Loucy (cell line): ENCODE data around the gene LEUTX.

ENCODE experiments used
- EZH2phosphoT487 ChIP-seq: fragments of 200-600 bp; IDR thresholded peaks from 2 replicates; pipeline ENCODE4 v1.6.1; 2018; ENCODE audit warnings: antibody characterized with exemption, mild to moderate bottlenecking, moderate library complexity, borderline replicate concordance
- TF ChIP-seq, protein P1 (sequence below): fragments of 200-600 bp; sonication (generic); conservative IDR thresholded peaks from 2 replicates; pipeline ENCODE4 v1.5.1; 2014; ENCODE audit warnings: mild to moderate bottlenecking, antibody characterized with exemption, low read length

DNA sequence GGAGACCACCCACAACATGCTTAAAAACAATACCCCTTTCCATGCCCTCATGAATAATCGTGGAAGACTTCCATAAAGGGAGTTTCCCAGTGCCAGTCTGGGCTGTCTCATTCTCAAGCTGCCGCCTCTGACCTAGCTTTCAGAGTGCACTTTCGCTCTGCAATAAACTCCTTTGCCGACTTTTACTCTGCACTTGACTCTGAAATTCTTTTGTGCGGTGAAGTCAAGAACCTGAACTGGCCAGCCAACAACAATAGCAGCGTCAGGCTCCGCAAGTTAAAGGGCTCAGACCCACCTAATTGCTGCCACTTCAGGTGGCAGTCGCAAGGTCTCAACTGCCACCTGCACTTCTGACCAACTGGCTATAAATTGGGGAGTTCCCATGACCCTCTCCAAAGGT, 10.3 kb upstream of the LEUTX start:
- TF ChIP-seq, protein P1, sequence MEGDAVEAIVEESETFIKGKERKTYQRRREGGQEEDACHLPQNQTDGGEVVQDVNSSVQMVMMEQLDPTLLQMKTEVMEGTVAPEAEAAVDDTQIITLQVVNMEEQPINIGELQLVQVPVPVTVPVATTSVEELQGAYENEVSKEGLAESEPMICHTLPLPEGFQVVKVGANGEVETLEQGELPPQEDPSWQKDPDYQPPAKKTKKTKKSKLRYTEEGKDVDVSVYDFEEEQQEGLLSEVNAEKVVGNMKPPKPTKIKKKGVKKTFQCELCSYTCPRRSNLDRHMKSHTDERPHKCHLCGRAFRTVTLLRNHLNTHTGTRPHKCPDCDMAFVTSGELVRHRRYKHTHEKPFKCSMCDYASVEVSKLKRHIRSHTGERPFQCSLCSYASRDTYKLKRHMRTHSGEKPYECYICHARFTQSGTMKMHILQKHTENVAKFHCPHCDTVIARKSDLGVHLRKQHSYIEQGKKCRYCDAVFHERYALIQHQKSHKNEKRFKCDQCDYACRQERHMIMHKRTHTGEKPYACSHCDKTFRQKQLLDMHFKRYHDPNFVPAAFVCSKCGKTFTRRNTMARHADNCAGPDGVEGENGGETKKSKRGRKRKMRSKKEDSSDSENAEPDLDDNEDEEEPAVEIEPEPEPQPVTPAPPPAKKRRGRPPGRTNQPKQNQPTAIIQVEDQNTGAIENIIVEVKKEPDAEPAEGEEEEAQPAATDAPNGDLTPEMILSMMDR = no peak
- TF ChIP-seq EZH2phosphoT487 = no peak
